ENCODE measurements around the gene SLC44A5. TPM values are rescaled to one million over a fixed set of nuclear protein-coding genes. Genes with fewer than 3 reads are reported as not detected.
"Not testable (repeated sequence)": the region's sequence is repeated elsewhere in the genome, so short reads cannot be mapped to it uniquely, and the experiment has no call there.

Gene SLC44A5
- total RNA-seq, 1 donor from 2014 or later, result 0.43 TPM

DNA sequence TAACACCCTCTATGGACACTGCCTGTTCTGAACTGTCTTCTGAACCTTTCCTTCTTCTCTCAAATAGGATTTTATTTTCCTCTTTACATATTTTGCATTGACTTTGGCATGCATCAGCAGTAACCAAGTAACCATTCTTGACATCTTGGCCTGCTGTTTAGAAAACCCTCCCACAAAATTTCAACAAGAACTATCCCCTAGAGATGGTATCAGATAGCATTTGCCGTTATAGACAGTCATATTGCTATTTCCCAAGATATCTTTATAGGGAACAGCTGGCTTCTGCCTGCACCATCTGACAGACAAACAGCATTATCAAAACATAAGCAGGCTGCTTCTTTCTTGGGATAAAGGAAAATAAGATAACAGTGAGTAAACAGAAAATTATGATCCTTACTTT, 422.0 kb downstream of the SLC44A5 start:
- DNase-seq (ENCODE audit: low spot score), result no peak

GRCh38 chr1:75181214-75181955, 429.5 kb downstream of the SLC44A5 start:
- not testable (repeated sequence) for DNase-seq (ENCODE audit: low spot score)

DNA sequence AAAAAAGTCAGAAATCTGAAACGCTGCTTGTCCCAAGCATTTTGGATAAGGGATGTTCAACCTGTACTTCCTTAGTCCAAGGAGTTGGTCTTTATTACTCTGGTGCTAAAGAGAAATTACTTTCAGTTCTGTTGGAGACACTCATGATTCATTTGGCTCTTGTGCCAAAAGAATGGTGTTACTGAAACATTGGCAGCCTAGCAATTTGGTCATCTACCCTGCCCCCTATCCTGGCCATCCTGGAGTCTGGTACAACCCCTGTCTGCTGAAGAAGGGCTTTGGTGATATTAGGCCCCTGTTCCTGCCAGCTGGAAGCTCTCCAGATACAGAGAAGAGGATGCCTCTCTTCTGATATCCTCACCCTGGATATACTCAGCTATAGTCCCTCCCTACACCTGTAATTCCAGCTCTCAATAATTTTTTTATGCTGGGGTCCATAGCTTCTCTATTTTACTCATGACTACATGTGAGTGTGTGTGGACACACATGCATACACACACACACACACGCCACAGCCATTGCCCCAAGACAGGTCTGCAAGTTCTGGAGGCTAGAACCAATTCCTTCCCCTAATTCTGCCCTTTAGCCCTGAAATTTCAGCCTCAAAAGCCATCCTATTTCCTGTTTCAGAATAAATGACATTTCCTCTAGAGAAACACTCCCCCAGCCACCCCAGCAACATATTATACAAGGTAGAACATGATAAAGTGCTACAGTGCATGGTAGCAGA, 436.7 kb downstream of the SLC44A5 start:
- no peak for DNase-seq (ENCODE audit: low spot score)

GRCh38 chr1:75172556-75172955, 438.4 kb downstream of the SLC44A5 start:
- DNase-seq (ENCODE audit: low spot score), result no peak

DNA sequence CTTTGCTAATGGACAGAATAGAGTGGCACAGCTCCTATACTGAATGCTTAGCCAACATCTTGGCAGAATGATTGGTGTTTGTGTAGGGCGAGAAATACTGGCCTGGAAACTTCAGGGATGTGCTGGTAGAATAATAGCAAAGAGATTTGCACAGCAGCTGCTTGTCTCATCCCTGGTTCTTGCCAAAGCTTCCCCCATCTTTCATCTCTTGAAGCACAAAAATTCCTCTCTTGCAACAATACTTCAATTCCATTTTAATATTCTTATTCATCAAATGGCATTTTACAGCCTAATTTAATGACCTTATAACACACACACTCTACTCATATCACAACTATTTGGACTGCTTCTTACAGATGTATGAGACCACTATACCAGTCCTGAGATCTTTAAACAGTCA, 439.0 kb downstream of the SLC44A5 start:
- DNase-seq (ENCODE audit: low spot score), result no peak

GRCh38 chr1:75170981-75171380, 439.9 kb downstream of the SLC44A5 start:
- no peak for DNase-seq (ENCODE audit: low spot score)

- no peak for DNase-seq (ENCODE audit: low spot score)
Observed at GRCh38 chr1:75170011-75170410, 440.9 kb downstream of the SLC44A5 start.

DNA sequence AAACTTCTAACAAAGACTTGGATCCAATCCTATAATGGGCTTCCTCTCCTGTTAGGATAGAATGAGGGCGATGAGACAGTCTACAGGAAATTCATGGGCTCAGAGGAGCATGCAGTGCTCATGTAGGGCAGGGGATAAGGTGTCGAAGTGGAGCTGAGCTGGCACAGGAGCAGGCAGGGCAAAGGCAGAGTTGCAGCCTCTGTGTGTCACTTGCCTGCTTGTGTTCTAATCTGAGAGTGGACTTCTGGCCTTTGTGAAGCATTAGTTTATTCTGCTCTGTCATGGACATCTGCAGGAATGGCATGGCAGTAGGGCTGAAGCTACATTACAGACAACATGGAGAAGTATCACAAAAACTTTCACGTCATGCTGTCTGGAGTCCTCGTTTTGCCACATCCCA, 444.1 kb downstream of the SLC44A5 start:
- no peak for DNase-seq (ENCODE audit: low spot score)

- no peak for DNase-seq (ENCODE audit: low spot score)
Observed at GRCh38 chr1:75165264-75165663, 445.6 kb downstream of the SLC44A5 start.

DNA sequence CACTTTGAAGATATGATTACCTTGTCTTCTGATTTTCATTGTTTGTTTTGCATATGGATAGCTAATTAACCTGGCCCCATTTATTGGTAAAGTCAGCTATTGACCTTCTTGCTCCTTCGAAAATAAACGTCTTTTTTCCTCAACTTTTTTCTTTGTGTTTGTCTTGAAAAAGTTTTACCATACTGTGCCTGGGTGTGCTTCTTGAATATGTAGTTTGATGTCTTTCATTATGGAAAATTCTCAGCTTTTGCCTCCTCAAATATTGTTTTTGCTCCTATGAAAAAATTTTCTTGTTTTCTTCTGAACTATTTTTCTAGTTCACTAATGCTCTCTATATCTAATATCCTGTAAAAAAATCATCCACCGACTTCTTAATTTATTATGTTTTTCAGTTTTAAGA, 451.8 kb downstream of the SLC44A5 start:
- DNase-seq (ENCODE audit: low spot score), result no peak

Other genes with a start within 250 kb of the SLC44A5 start
- gene ACADM, start 113.6 kb upstream of the SLC44A5 start, total RNA-seq, result 49.3 TPM
- 53.4 TPM for gene RABGGTB, start 175.1 kb upstream of the SLC44A5 start, total RNA-seq
- 0.32 TPM for gene MSH4, start 185.8 kb upstream of the SLC44A5 start, total RNA-seq